ENCODE measurements around the gene WTAP. TPM values are rescaled to one million over a fixed set of nuclear protein-coding genes. Genes with fewer than 3 reads are reported as not detected.
A peak's percentile ranks its signal among the peaks of the same experiment; 100 is the strongest.
"Not testable (repeated sequence)": the region's sequence is repeated elsewhere in the genome, so short reads cannot be mapped to it uniquely, and the experiment has no call there.

The WTAP gene
- total RNA-seq, 2 donors from 2014 or later = 89.9 to 94.3 TPM

GRCh38 chr6:159762681-159763293 lies 35.5 kb downstream of the WTAP start:
- ATAC-seq = peak in 1 of 2 donors; percentile 14
- Mint-ChIP-seq H3K9me3 (no peaks in the 10 kb centered on the region), H3K36me3 (peaks cover 25 to 28% of the 10 kb centered on the region in 2 donors), H3K27ac (peak overlapping the region; percentile 97 to 99)
- peak in 1 of 2 donors; percentile 21 for DNase-seq (ENCODE audit: low spot score in 2 of 2)

GRCh38 chr6:159766906-159767305 lies 39.6 kb downstream of the WTAP start:
- peaks cover 23 to 54% of the 10 kb centered on the region in 2 donors for H3K36me3 Mint-ChIP-seq
- no peaks in the 10 kb centered on the region for H3K9me3 Mint-ChIP-seq
- no peak for ATAC-seq
- H3K27ac Mint-ChIP-seq = peak overlapping the region in 1 of 2 donors; percentile 32
- DNase-seq (ENCODE audit: low spot score in 2 of 2) = no peak

DNA sequence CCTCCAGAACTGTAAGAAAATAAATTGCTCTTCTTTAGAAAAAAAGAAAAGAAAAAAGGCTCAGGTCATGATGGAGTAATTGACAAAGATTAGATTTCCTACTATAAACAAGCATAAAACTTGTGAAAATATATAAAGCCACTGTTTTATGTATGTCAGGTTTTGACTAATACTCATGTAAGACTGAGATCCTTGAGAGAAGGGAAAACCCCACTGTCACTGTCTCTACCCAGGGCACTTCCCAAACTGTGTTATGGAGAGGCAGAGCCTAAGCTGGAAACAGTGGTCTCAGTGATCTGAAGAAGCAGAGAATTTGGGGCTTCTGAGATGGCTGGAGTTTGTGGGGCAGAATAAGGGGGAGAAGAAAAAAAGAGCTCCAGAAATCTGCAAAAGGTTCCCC lies 42.2 kb downstream of the WTAP start:
- ATAC-seq (peak; percentile 64 to 89), DNase-seq (ENCODE audit: low spot score in 2 of 2) (no peak)
- Mint-ChIP-seq H3K36me3 (peaks cover 14 to 51% of the 10 kb centered on the region in 2 donors), H3K9me3 (no peaks in the 10 kb centered on the region), H3K27ac (peak overlapping the region; percentile 17 to 82)

DNA sequence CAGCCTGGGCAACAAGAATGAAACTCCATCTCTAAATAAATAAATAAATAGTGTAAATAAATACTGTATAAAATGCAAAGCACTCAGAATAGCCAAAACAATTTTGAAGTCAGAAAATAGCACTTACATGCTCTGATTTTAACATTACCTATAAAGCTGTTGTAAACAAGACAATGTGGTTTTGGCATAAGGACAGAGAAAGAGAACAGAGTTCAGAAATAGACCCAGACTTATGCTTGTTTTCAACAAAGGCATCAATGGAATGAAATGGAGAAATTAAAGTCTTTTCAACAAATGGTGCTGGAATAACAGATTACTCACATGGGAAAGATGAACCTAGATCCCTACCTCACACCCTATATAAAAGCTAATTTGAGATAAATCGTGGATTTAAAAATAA lies 44.9 kb downstream of the WTAP start:
- DNase-seq (ENCODE audit: low spot score in 2 of 2) (no peak), ATAC-seq (no peak)
- Mint-ChIP-seq H3K27ac (no peak overlapping the region), H3K36me3 (peaks cover 10 to 54% of the 10 kb centered on the region in 2 donors), H3K9me3 (no peaks in the 10 kb centered on the region)

DNA sequence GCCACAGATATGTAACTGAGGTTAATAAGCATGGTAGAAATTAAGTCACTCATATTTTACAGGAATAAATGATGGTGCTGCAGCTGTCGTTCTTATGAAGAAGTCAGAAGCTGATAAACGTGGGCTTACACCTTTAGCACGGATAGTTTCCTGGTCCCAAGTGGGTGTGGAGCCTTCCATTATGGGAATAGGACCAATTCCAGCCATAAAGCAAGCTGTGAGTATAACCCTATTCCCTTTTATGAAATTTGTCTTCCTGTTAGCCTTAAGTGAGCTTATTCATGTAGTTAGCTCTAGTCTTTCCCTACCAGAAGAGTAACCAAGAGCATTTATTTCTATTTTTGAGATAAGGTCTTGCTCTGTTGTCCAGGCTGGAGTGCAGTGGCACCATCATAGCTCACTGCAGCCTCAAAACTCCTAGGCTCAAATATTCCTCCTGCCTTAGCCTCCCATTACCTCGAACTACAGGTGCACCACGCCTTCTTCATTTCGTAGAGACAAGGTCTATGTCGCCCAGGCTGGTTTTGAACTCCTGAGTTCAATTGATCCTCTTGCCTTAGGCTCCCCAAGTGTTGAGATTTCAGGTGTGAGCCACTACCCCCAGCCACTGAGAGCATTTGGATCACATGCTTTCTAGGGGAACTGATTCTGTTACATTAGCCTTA lies 50.1 kb downstream of the WTAP start:
- no peaks in the 10 kb centered on the region for H3K9me3 Mint-ChIP-seq
- DNase-seq (ENCODE audit: low spot score in 2 of 2) (no peak), ATAC-seq (no peak)
- peaks cover 7 to 25% of the 10 kb centered on the region in 2 donors for H3K36me3 Mint-ChIP-seq
- peak overlapping the region in 1 of 2 donors; percentile 74 for H3K27ac Mint-ChIP-seq

- peaks cover 14 to 31% of the 10 kb centered on the region in 2 donors for H3K36me3 Mint-ChIP-seq
- peak overlapping the region in 1 of 2 donors; percentile 74 for H3K27ac Mint-ChIP-seq
- ATAC-seq (no peak), DNase-seq (ENCODE audit: low spot score in 2 of 2) (no peak)
- H3K9me3 Mint-ChIP-seq = no peaks in the 10 kb centered on the region
These were observed 50.8 kb downstream of the WTAP start for GRCh38 chr6:159778131-159778530.

GRCh38 chr6:159778542-159779103 lies 51.3 kb downstream of the WTAP start:
- H3K9me3 Mint-ChIP-seq = no peaks in the 10 kb centered on the region
- DNase-seq (ENCODE audit: low spot score in 2 of 2) (no peak), ATAC-seq (no peak)
- no peak overlapping the region for H3K27ac Mint-ChIP-seq
- H3K36me3 Mint-ChIP-seq = peaks cover 14 to 31% of the 10 kb centered on the region in 2 donors

DNA sequence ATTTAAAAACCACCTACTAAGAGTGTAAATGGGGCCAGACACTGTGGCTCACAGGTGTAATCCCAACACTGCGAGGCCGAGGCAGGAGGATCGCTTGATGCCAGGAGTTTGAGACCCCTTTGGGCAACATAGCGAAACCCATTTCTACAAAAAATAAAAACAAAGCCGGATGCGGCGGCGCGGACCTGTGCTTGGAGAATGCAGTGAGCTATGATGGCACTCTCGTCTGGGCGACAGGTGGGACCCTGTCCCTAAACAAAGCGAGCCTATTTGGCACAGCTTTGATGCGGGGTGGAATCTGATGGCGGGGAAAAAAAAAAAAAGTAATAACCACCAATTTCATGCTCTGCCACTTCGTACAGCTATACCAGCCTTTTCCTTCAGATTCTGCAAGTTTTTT lies 61.0 kb downstream of the WTAP start:
- H3K36me3 Mint-ChIP-seq = peaks cover 45 to 59% of the 10 kb centered on the region in 2 donors
- DNase-seq (ENCODE audit: low spot score in 2 of 2) (no peak), ATAC-seq (no peak)
- H3K27ac Mint-ChIP-seq = peak overlapping the region; percentile 96 to 99
- no peaks in the 10 kb centered on the region for H3K9me3 Mint-ChIP-seq

DNA sequence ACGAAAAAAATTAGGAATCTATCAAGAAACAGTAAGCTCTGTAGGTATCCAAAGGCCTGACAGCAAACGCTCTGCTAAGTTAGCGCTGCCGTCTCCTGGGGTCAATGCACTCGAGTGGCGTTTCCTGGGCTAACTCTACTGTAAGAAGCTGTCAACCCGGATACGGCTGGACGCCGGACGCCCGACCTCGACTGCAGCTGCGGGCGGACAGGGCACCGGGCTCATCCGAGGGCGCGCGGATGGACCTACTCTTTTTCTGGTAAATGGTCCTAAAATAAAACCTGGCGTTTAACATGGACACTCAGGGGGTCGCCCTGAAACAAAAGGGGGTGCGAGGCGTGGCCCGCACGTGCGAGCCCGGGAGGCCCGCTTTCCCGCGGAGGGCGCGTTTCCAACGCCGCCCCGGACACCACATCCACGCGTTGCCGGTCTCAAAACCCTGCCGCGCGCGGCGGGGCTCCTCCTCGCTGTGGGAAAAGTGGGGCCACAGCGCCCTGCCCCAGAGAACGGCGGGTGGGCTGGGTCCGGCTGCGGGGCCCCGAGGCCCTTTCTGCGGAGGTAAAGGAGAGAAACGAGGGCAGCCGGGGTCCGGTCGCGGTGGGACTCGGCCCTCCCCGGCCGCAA lies 61.6 kb downstream of the WTAP start:
- H3K9me3 Mint-ChIP-seq = no peaks in the 10 kb centered on the region
- peak; percentile 20 to 63 for DNase-seq (ENCODE audit: low spot score in 2 of 2)
- H3K27ac Mint-ChIP-seq = peak overlapping the region; percentile 96 to 99
- no peak for ATAC-seq
- H3K36me3 Mint-ChIP-seq = peaks cover 45 to 59% of the 10 kb centered on the region in 2 donors

- DNase-seq (ENCODE audit: low spot score in 2 of 2) = peak; percentile 96 to 98
These were observed 62.3 kb downstream of the WTAP start, which contains the start of gene TCP1 for GRCh38 chr6:159789377-159790148. Gene TCP1, minus strand, starts transcription at chr6:159789602. Its CDS starts 134 bp downstream, at chr6:159789468.

DNA sequence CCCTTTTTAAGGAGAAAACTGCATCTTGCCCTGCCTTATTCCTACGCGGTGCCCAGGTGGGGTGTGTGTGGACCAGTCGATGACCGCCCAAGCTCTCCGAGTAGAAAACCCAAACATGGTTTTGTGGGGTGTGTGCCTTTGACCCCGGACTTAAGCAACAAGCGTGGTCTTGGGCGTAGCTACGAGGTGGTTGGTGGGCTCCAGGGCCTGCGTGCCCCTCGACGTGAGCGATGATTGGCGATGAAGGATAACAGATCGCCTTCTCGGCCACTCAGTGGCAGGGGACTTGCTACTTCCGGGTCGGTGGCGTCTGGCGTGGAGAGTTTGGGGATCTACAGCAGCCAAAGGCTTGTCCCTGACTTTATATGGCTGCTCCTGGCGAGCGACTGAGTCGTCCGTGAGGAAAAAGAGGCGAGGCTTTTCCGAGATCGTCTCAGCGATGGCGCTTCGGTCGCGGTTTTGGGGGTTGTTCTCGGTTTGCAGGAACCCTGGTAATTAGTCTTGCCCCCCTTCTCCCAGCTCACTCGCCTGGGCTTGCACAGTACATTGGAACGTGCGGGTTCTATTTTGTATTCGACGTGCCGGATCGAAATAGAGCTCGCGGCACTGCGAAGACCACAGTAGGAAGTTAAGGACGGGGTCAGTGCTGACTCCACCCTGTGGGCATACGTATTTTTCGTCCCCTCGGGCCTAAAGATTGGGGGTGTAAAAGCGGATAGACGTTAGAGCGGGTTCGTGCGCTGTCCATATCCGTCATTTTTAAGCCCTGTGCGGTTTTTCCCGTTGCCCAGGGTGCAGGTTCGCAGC lies 63.0 kb downstream of the WTAP start, which contains the start of gene MRPL18:
Gene MRPL18, plus strand, starts transcription at position 319 of the 807 bp plus-strand sequence. Its CDS starts 121 bp downstream, at position 440.
- Mint-ChIP-seq H3K27ac (peak within 1 kb of the TSS; percentile 98 to 99), H3K9me3 (no peaks in the 10 kb centered on the region), H3K36me3 (peaks cover 51 to 53% of the 10 kb centered on the region in 2 donors)
- peak; percentile 87 for ATAC-seq
- peak; percentile 87 to 95 for DNase-seq (ENCODE audit: low spot score in 2 of 2)

More at GRCh38 chr6:159789377-159790148, 62.3 kb downstream of the WTAP start, which contains the start of gene TCP1:
- Mint-ChIP-seq H3K36me3 (peaks cover 48 to 59% of the 10 kb centered on the region in 2 donors), H3K9me3 (no peaks in the 10 kb centered on the region), H3K27ac (peak within 1 kb of the TSS; percentile 98 to 99)
- ATAC-seq = peak; percentile 79 to 88

- ATAC-seq = no peak
- Mint-ChIP-seq H3K36me3 (peaks cover 50 to 51% of the 10 kb centered on the region in 2 donors), H3K27ac (peak overlapping the region; percentile 98 to 99), H3K9me3 (no peaks in the 10 kb centered on the region)
- DNase-seq (ENCODE audit: low spot score in 2 of 2) = peak in 1 of 2 donors; percentile 12
These were observed 63.8 kb downstream of the WTAP start for GRCh38 chr6:159790956-159791598.

DNA sequence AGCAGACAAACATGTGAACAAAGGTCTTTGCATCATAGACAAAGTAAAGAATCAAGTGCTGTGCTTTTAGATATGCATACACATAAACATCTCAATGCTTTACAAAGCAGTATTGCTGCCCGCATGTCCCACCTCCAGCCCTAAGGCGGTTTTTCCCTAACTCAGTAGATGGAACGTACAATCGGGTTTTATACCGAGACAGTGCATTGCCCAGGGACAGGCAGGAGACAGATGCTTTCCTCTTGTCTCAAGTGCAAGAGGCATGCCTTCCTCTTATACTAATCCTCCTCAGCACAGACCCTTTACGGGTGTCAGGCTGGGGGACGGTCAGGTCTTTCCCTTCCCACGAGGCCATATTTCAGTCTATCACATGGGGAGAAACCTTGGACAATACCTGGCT lies 67.7 kb downstream of the WTAP start:
- peak overlapping the region; percentile 33 to 76 for H3K27ac Mint-ChIP-seq

DNA sequence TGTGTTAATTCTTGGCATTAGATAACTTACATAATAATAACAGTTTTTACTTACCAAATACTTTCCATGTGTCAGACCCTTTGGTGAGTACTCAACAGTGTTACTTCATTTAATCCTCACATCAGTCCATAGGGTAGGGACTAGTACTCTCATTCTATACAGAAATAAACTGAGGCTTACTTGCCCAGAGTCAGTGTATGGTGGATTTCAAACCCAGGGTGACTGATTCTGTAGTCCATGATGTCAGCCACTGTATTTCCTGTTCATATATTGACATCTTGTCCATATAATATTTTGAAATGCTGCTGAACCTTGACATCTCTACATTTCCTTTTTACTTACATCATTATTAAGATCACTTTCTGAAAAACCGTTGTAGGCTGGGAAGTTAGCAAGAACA lies 70.2 kb downstream of the WTAP start:
- Mint-ChIP-seq H3K36me3 (peaks cover 7 to 20% of the 10 kb centered on the region in 2 donors), H3K9me3 (no peaks in the 10 kb centered on the region), H3K27ac (peak overlapping the region; percentile 0 to 37)
- no peak for ATAC-seq
- no peak for DNase-seq (ENCODE audit: low spot score in 2 of 2)

More for the DNA sequence above, 67.7 kb downstream of the WTAP start:
- ATAC-seq; H3K9me3 Mint-ChIP-seq; DNase-seq (ENCODE audit: low spot score in 2 of 2): not testable (repeated sequence)
- H3K36me3 Mint-ChIP-seq = peaks cover 31 to 42% of the 10 kb centered on the region in 2 donors
